ENCODE data around the gene ZNF530. TPM values are rescaled to one million over a fixed set of nuclear protein-coding genes. Genes with fewer than 3 reads are reported as not detected.

Gene ZNF530
- total and polyA plus RNA-seq, 2 experiments from 2014 or later, result 6.5 to 7.1 TPM

DNA sequence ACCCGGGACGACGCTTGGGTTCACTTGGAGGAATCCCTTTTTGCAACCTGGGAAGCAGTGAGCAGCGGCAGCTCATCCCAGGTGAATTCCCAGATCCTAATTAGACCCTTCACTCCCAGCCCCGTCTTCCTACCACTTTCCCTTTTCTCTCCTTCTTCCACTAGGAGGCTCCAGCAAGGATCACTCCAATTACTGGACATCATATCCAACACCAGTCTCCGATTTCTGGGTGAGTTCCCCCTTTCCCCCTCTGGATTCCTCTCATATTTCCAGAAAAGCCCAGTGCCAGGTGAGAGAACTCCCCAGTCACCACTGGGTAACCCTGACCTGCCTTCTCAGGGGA, 51.9 kb downstream of the ZNF530 start:
- H3K4me3 ChIP-seq, result no peak overlapping the region
- no peaks in the 10 kb centered on the region for H3K9me3 ChIP-seq (ENCODE audit: low read depth)
- peaks cover 9% of the 10 kb centered on the region for H3K27me3 ChIP-seq
- DNase-seq (ENCODE audit: low read depth in 1 of 2, low spot score in 1 of 2), result no peak
- no peaks in the 10 kb centered on the region for H3K4me1 ChIP-seq (ENCODE audit: low read depth)
- TF ChIP-seq, protein P1, sequence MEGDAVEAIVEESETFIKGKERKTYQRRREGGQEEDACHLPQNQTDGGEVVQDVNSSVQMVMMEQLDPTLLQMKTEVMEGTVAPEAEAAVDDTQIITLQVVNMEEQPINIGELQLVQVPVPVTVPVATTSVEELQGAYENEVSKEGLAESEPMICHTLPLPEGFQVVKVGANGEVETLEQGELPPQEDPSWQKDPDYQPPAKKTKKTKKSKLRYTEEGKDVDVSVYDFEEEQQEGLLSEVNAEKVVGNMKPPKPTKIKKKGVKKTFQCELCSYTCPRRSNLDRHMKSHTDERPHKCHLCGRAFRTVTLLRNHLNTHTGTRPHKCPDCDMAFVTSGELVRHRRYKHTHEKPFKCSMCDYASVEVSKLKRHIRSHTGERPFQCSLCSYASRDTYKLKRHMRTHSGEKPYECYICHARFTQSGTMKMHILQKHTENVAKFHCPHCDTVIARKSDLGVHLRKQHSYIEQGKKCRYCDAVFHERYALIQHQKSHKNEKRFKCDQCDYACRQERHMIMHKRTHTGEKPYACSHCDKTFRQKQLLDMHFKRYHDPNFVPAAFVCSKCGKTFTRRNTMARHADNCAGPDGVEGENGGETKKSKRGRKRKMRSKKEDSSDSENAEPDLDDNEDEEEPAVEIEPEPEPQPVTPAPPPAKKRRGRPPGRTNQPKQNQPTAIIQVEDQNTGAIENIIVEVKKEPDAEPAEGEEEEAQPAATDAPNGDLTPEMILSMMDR (IDR thresholded peaks at IDR 0.05; ENCODE audit: low read depth, low read length), result no peak
- H3K36me3 ChIP-seq, result no peaks in the 10 kb centered on the region
- no peak overlapping the region for H3K27ac ChIP-seq

DNA sequence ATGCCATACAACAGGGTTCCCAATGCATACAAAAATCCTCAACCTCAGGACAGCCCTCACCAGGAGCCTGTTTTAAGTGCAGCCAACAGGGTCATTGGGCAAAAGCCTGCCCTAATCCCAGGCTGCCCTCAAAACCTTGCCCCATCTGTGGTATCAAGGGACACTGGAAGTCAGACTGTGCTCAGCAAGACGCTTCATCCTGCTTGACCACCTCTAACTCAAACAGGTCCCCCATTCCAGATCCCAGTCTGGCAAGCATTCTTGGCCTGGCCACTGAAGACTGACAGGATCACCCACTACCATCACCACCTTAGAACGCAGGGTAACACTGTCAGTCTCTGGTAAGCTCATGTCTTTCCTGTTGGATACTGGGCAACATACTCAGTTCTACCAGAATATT, 54.0 kb downstream of the ZNF530 start:
- H3K27ac ChIP-seq, result no peak overlapping the region

DNA sequence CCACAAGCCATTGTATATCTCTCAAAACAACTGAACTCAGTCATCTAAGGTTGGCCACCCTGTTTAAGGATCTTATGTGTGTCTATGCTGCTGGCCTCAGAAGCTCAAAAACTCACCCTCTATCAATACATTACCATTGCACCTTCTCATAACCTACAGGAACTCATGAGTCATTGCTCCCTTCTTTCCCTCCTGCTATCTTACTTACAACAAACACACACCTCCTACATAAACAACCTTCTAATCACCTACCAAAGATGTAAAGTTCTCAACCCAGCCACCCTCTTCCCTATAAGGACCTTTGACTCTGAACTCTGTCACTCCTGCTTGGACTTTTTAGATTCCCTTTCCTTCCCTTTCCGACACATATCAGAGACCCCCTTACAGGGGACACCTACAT, 55.8 kb downstream of the ZNF530 start:
- Histone ChIP-seq H3K9me3 (ENCODE audit: low read depth) (no peaks in the 10 kb centered on the region), H3K4me1 (ENCODE audit: low read depth) (no peaks in the 10 kb centered on the region), H3K36me3 (no peaks in the 10 kb centered on the region), H3K27ac (no peak overlapping the region), H3K4me3 (no peak overlapping the region), H3K27me3 (peaks cover 36% of the 10 kb centered on the region)
- TF ChIP-seq, protein P1 (IDR thresholded peaks at IDR 0.05; ENCODE audit: low read depth, low read length), result no peak
- no peak for DNase-seq (ENCODE audit: low read depth in 1 of 2, low spot score in 1 of 2)

More for the DNA sequence above, 54.0 kb downstream of the ZNF530 start:
- Histone ChIP-seq H3K27me3 (peaks cover 19% of the 10 kb centered on the region), H3K36me3 (no peaks in the 10 kb centered on the region), H3K4me1 (ENCODE audit: low read depth) (no peaks in the 10 kb centered on the region), H3K4me3 (no peak overlapping the region), H3K9me3 (ENCODE audit: low read depth) (no peaks in the 10 kb centered on the region)
- TF ChIP-seq, protein P1 (IDR thresholded peaks at IDR 0.05; ENCODE audit: low read depth, low read length), result no peak
- no peak for DNase-seq (ENCODE audit: low read depth in 1 of 2, low spot score in 1 of 2)

DNA sequence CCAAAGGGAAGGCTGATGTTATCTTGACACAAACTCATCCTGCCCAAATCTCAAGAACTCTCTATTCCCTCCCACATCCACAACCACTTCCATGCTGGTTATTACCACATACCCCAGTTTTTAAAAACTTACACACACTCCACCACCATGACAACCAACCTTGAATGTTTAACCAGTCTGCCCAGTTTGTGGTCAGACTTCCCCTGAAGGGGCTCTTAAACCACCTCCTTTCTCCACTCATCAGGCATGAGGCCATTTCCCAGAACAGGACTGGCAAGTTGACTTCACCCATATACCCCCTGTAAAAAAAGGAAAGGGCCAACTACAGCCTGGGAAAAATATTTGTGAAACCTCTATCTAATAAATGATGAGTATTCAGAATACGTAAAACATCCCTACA, 56.7 kb downstream of the ZNF530 start:
- no peak for DNase-seq (ENCODE audit: low read depth in 1 of 2, low spot score in 1 of 2)
- no peak overlapping the region for H3K4me3 ChIP-seq
- H3K27ac ChIP-seq, result no peak overlapping the region
- peaks cover 45% of the 10 kb centered on the region for H3K27me3 ChIP-seq
- H3K9me3 ChIP-seq (ENCODE audit: low read depth), result no peaks in the 10 kb centered on the region
- H3K4me1 ChIP-seq (ENCODE audit: low read depth), result no peaks in the 10 kb centered on the region
- TF ChIP-seq, protein P1 (IDR thresholded peaks at IDR 0.05; ENCODE audit: low read depth, low read length), result no peak
- no peaks in the 10 kb centered on the region for H3K36me3 ChIP-seq

Other genes with a start within 250 kb of the ZNF530 start
- 8.0 and 9.0 TPM in 2 replicates for gene ZNF304, start 248.6 kb upstream of the ZNF530 start, total RNA-seq
- 6.2 and 6.7 TPM in 2 replicates for gene ZNF304, start 248.6 kb upstream of the ZNF530 start, polyA plus RNA-seq
- gene TRAPPC2B, start 236.3 kb upstream of the ZNF530 start, total RNA-seq, result 15.1 and 26.4 TPM in 2 replicates
- 34.6 and 39.3 TPM in 2 replicates for gene TRAPPC2B, start 236.3 kb upstream of the ZNF530 start, polyA plus RNA-seq
- gene ZNF547, start 236.3 kb upstream of the ZNF530 start, total RNA-seq, result 1.8 and 7.2 TPM in 2 replicates
- 0.65 and 0.66 TPM in 2 replicates for gene ZNF547, start 236.3 kb upstream of the ZNF530 start, polyA plus RNA-seq
- gene ZNF548, start 210.0 kb upstream of the ZNF530 start, total RNA-seq, result 37.9 and 38.2 TPM in 2 replicates
- 11.4 and 15.9 TPM in 2 replicates for gene ZNF548, start 210.0 kb upstream of the ZNF530 start, polyA plus RNA-seq
- gene ZNF17, start 188.7 kb upstream of the ZNF530 start, total RNA-seq, result 5.8 and 13.0 TPM in 2 replicates
- 4.2 and 7.1 TPM in 2 replicates for gene ZNF17, start 188.7 kb upstream of the ZNF530 start, polyA plus RNA-seq
- gene ZNF749, start 164.6 kb upstream of the ZNF530 start, total RNA-seq, result 11.8 and 13.7 TPM in 2 replicates
- gene ZNF749, start 164.6 kb upstream of the ZNF530 start, polyA plus RNA-seq, result 16.6 and 28.8 TPM in 2 replicates
- gene VN1R1, start 142.7 kb upstream of the ZNF530 start, total RNA-seq, result 1.2 and 2.3 TPM in 2 replicates
- gene VN1R1, start 142.7 kb upstream of the ZNF530 start, polyA plus RNA-seq, result 2.9 and 4.1 TPM in 2 replicates
- gene ZNF772, start 122.3 kb upstream of the ZNF530 start, total RNA-seq, result 32.6 and 37.9 TPM in 2 replicates
- gene ZNF772, start 122.3 kb upstream of the ZNF530 start, polyA plus RNA-seq, result 11.3 and 13.6 TPM in 2 replicates
- gene ZNF419, start 112.1 kb upstream of the ZNF530 start, total RNA-seq, result 14.0 and 36.2 TPM in 2 replicates
- 11.3 and 15.8 TPM in 2 replicates for gene ZNF419, start 112.1 kb upstream of the ZNF530 start, polyA plus RNA-seq
- gene ZNF773, start 99.9 kb upstream of the ZNF530 start, total RNA-seq, result 25.4 and 34.2 TPM in 2 replicates
- gene ZNF773, start 99.9 kb upstream of the ZNF530 start, polyA plus RNA-seq, result 12.4 and 13.3 TPM in 2 replicates
- 5.0 and 7.5 TPM in 2 replicates for gene ZNF549, start 72.5 kb upstream of the ZNF530 start, total RNA-seq
- gene ZNF549, start 72.5 kb upstream of the ZNF530 start, polyA plus RNA-seq, result 7.5 and 10.1 TPM in 2 replicates
- gene ZNF550, start 40.0 kb upstream of the ZNF530 start, total RNA-seq, result 42.6 and 62.4 TPM in 2 replicates
- 9.8 and 9.9 TPM in 2 replicates for gene ZNF550, start 40.0 kb upstream of the ZNF530 start, polyA plus RNA-seq
- gene ZNF416, start 21.0 kb upstream of the ZNF530 start, total RNA-seq, result 6.8 and 7.8 TPM in 2 replicates
- gene ZNF416, start 21.0 kb upstream of the ZNF530 start, polyA plus RNA-seq, result 6.2 and 7.6 TPM in 2 replicates
- gene ZIK1, start 15.7 kb upstream of the ZNF530 start, total RNA-seq, result 16.0 and 18.2 TPM in 2 replicates
- gene ZIK1, start 15.7 kb upstream of the ZNF530 start, polyA plus RNA-seq, result 11.7 and 13.9 TPM in 2 replicates
- 55.0 and 76.0 TPM in 2 replicates for gene ZNF134, start 14.4 kb downstream of the ZNF530 start, total RNA-seq
- gene ZNF134, start 14.4 kb downstream of the ZNF530 start, polyA plus RNA-seq, result 18.6 and 27.4 TPM in 2 replicates
- 25.4 and 30.0 TPM in 2 replicates for gene ZNF211, start 33.3 kb downstream of the ZNF530 start, total RNA-seq
- gene ZNF211, start 33.3 kb downstream of the ZNF530 start, polyA plus RNA-seq, result 22.6 and 38.5 TPM in 2 replicates
- gene ZSCAN4, start 69.0 kb downstream of the ZNF530 start, total RNA-seq, result not detected in 2 replicates
- gene ZSCAN4, start 69.0 kb downstream of the ZNF530 start, polyA plus RNA-seq, result not detected in 2 replicates
- gene ZNF551, start 82.1 kb downstream of the ZNF530 start, total RNA-seq, result 9.9 and 11.8 TPM in 2 replicates
- 4.0 and 4.4 TPM in 2 replicates for gene ZNF551, start 82.1 kb downstream of the ZNF530 start, polyA plus RNA-seq
- gene ZNF154, start 109.3 kb downstream of the ZNF530 start, total RNA-seq, result 14.0 and 20.1 TPM in 2 replicates
- 11.1 and 16.3 TPM in 2 replicates for gene ZNF154, start 109.3 kb downstream of the ZNF530 start, polyA plus RNA-seq
- 14.4 and 24.2 TPM in 2 replicates for gene ZNF671, start 127.7 kb downstream of the ZNF530 start, total RNA-seq
- 16.7 and 19.3 TPM in 2 replicates for gene ZNF671, start 127.7 kb downstream of the ZNF530 start, polyA plus RNA-seq
- 16.9 and 20.0 TPM in 2 replicates for gene ZNF776, start 146.9 kb downstream of the ZNF530 start, total RNA-seq
- 20.7 and 26.6 TPM in 2 replicates for gene ZNF776, start 146.9 kb downstream of the ZNF530 start, polyA plus RNA-seq
- 15.0 and 17.1 TPM in 2 replicates for gene ZNF586, start 169.8 kb downstream of the ZNF530 start, total RNA-seq
- 8.4 and 10.0 TPM in 2 replicates for gene ZNF586, start 169.8 kb downstream of the ZNF530 start, polyA plus RNA-seq
- gene ZNF552, start 215.0 kb downstream of the ZNF530 start, total RNA-seq, result 3.8 and 6.6 TPM in 2 replicates
- 10.5 and 13.4 TPM in 2 replicates for gene ZNF552, start 215.0 kb downstream of the ZNF530 start, polyA plus RNA-seq
- gene ZNF587B, start 230.4 kb downstream of the ZNF530 start, total RNA-seq, result 8.5 and 12.9 TPM in 2 replicates
- 2.8 and 3.1 TPM in 2 replicates for gene ZNF587B, start 230.4 kb downstream of the ZNF530 start, polyA plus RNA-seq
- 14.0 and 17.2 TPM in 2 replicates for gene ZNF587, start 250.0 kb downstream of the ZNF530 start, total RNA-seq
- 12.6 and 22.6 TPM in 2 replicates for gene ZNF587, start 250.0 kb downstream of the ZNF530 start, polyA plus RNA-seq

Data from cardiac muscle cell (in vitro differentiated cells and primary cell).